Tibial artery (tissue), 4 donors: Measurements from ENCODE around the gene MARCHF4.

Source experiments
- DNase-seq, 2 donors: peaks; one replicate each; pipeline ENCODE4 v3.0.0-alpha.2; 2019
- H3K27ac ChIP-seq, 2 donors: fragments of 200-600 bp; sonication (generic) in 1 of 2; 1 replicate in 1 of 2; 2 replicates in 1 of 2; pipeline ENCODE4 v1.5.1; 2018 to 2019; ENCODE audit warnings: mild to moderate bottlenecking in 1 of 2
- H3K27me3 ChIP-seq, 2 donors: fragments of 200-600 bp; sonication (generic) in 1 of 2; one replicate each; pipeline versions ENCODE4 v1.5.1 to v1.6.0; 2016 to 2019
- H3K36me3 ChIP-seq, 3 donors: fragments of 200-600 bp; sonication (generic) in 2 of 3; one replicate each; pipeline ENCODE4 v1.5.1; 2016 to 2019; ENCODE audit warnings: mild to moderate bottlenecking in 2 of 3
- H3K4me1 ChIP-seq, 4 donors: fragments of 200-600 bp; sonication (generic) in 2 of 4; 1 replicate in 3 of 4; 2 replicates in 1 of 4; pipeline ENCODE4 v1.5.1; 2016 to 2019
- H3K4me3 ChIP-seq, 2 donors: fragments of 200-600 bp; sonication (generic) in 1 of 2; 1 replicate in 1 of 2; 2 replicates in 1 of 2; pipeline ENCODE4 v1.5.1; 2018 to 2019; ENCODE audit warnings: mild to moderate bottlenecking in 2 of 2
- H3K9me3 ChIP-seq, 3 donors: fragments of 200-600 bp; sonication (generic) in 1 of 3; one replicate each; pipeline ENCODE4 v1.5.1; 2016 to 2019
- intact Hi-C: fragments of 100-400 bp; cut with DNase I; formaldehyde crosslinking; loops from one replicate; pipeline ENCODE4 v1.15.0; 2023; ENCODE audit warnings: low total_unique reads
- TF ChIP-seq, protein P1 (sequence below), 2 experiments: fragments of 200-600 bp in 1 of 2; fragments of 450-650 bp in 1 of 2; IDR thresholded peaks; one replicate each; pipeline ENCODE4 v1.5.1; 2017 to 2019; ENCODE audit warnings: antibody characterized with exemption in 2 of 2, mild to moderate bottlenecking in 1 of 2, moderate library complexity in 1 of 2

The MARCHF4 gene

DNA sequence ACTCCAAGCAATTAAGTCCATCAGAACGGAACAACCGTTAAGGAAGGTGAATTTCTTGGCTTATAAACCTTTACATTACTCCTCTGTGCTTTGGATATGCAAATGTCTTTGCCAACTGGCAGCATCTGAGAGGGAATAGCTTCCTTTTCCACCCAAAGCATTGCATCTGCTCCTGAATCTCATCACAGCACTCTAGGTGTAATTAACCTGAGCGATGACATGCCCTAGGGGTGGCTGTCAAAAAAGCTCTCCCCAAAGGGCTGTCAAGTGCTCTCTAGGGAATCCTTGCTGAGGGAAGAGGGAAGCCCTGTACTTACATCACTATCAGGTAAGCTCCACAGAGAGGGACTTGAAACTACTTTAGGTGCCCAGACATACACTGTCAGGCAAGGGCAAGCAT is 34.5 kb upstream of the MARCHF4 start:
- TF ChIP-seq, protein P1, sequence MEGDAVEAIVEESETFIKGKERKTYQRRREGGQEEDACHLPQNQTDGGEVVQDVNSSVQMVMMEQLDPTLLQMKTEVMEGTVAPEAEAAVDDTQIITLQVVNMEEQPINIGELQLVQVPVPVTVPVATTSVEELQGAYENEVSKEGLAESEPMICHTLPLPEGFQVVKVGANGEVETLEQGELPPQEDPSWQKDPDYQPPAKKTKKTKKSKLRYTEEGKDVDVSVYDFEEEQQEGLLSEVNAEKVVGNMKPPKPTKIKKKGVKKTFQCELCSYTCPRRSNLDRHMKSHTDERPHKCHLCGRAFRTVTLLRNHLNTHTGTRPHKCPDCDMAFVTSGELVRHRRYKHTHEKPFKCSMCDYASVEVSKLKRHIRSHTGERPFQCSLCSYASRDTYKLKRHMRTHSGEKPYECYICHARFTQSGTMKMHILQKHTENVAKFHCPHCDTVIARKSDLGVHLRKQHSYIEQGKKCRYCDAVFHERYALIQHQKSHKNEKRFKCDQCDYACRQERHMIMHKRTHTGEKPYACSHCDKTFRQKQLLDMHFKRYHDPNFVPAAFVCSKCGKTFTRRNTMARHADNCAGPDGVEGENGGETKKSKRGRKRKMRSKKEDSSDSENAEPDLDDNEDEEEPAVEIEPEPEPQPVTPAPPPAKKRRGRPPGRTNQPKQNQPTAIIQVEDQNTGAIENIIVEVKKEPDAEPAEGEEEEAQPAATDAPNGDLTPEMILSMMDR (IDR thresholded peaks at IDR 0.05): no peak
- DNase-seq: no peak
- no peak overlapping the region for H3K27ac ChIP-seq
- H3K4me1 ChIP-seq: peaks cover 0 to under 1% (median 0%) of the 10 kb centered on the region in 4 donors
- no peaks in the 10 kb centered on the region for H3K9me3 ChIP-seq
- H3K27me3 ChIP-seq: peaks cover 0 to 10% of the 10 kb centered on the region in 2 donors
- intact Hi-C loops: no loop called here
- H3K4me3 ChIP-seq: no peak overlapping the region
- H3K36me3 ChIP-seq: no peaks in the 10 kb centered on the region

GRCh38 chr2:216405588-216405987 is 33.3 kb upstream of the MARCHF4 start:
- H3K27ac ChIP-seq: no peak overlapping the region
- H3K36me3 ChIP-seq: no peaks in the 10 kb centered on the region
- no peaks in the 10 kb centered on the region for H3K9me3 ChIP-seq
- H3K27me3 ChIP-seq: peaks cover 0 to 13% of the 10 kb centered on the region in 2 donors
- no peak overlapping the region for H3K4me3 ChIP-seq
- DNase-seq: no peak
- H3K4me1 ChIP-seq: no peaks in the 10 kb centered on the region
- intact Hi-C loops: no loop called here
- TF ChIP-seq, protein P1 (IDR thresholded peaks at IDR 0.05): no peak

DNA sequence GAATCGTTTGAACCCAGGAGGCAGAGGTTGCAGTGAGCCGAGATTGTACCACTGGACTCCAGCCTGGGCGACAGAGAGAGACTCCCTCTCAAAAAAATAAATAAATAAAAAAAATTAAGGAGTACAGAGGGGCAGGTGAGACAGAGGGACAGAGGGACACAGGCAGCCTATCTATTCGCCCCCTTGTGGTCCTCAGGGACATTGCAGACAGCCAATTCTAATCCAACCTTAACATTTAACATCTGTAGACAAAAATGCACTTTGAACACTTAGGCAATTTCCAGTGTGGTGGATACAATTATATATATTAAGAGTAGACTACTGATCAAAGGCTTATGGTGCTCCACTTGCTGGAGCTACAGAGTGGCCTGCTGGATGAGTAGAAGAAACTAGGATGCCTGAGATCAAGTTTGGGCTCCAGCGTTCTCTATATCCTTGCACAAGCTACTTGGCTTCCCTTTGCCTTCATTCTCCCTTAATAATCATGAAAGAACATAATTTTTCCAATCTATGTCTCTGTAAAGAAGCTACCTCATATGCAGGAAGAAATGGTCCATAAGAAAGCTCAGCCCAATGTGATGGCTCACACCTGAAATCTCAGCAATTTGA is 31.8 kb upstream of the MARCHF4 start:
- no peaks in the 10 kb centered on the region for H3K4me1 ChIP-seq
- no peak overlapping the region for H3K4me3 ChIP-seq
- H3K27me3 ChIP-seq: peaks cover 0 to 15% of the 10 kb centered on the region in 2 donors
- intact Hi-C loops: no loop called here
- H3K9me3 ChIP-seq: no peaks in the 10 kb centered on the region
- no peaks in the 10 kb centered on the region for H3K36me3 ChIP-seq
- TF ChIP-seq, protein P1 (IDR thresholded peaks at IDR 0.05): peak; percentile 58 to 77
- no peak overlapping the region for H3K27ac ChIP-seq
- peak in 1 of 2 donors; percentile 41 for DNase-seq

- TF ChIP-seq, protein P1 (IDR thresholded peaks at IDR 0.05): no peak
- H3K4me1 ChIP-seq: no peaks in the 10 kb centered on the region
- DNase-seq: no peak
- no peak overlapping the region for H3K4me3 ChIP-seq
- intact Hi-C loops: no loop called here
- H3K9me3 ChIP-seq: no peaks in the 10 kb centered on the region
- H3K27me3 ChIP-seq: peaks cover 0 to 11% of the 10 kb centered on the region in 2 donors
- no peak overlapping the region for H3K27ac ChIP-seq
- no peaks in the 10 kb centered on the region for H3K36me3 ChIP-seq
These were observed 30.5 kb upstream of the MARCHF4 start for GRCh38 chr2:216402751-216403150.

- H3K4me1 ChIP-seq: no peaks in the 10 kb centered on the region
- intact Hi-C loops: no loop called here
- TF ChIP-seq, protein P1 (IDR thresholded peaks at IDR 0.05): no peak
- H3K27me3 ChIP-seq: peaks cover 0 to 6% of the 10 kb centered on the region in 2 donors
- no peak overlapping the region for H3K27ac ChIP-seq
- no peaks in the 10 kb centered on the region for H3K36me3 ChIP-seq
- H3K9me3 ChIP-seq: no peaks in the 10 kb centered on the region
- H3K4me3 ChIP-seq: no peak overlapping the region
- no peak for DNase-seq
These were observed 27.3 kb upstream of the MARCHF4 start for GRCh38 chr2:216399621-216400020.

DNA sequence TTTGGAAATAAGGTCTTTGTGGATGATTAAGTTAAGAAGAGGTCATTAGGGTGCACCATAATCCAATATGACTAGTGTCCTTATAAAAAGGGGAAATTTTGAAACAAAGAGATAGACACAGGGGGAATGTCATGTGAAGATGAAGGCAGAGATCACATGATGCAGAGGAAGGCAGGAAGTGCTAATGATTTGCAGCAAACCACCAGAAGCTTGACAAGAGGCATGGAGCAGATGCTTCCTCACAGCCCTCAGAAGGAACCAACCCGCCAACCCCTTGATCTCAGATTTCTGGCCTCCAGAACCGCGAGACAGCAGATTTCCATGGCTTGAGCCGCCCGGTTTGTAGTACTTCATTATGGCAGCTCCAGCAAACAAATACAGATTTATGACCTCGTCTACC is 22.6 kb upstream of the MARCHF4 start:
- no peaks in the 10 kb centered on the region for H3K4me1 ChIP-seq
- TF ChIP-seq, protein P1 (IDR thresholded peaks at IDR 0.05): no peak
- intact Hi-C loops: no loop called here

More for the DNA sequence above, 22.6 kb upstream of the MARCHF4 start:
- Histone ChIP-seq H3K36me3 (no peaks in the 10 kb centered on the region), H3K27ac (no peak overlapping the region), H3K27me3 (peaks cover 0 to 1% of the 10 kb centered on the region in 2 donors), H3K9me3 (no peaks in the 10 kb centered on the region), H3K4me3 (no peak overlapping the region)
- DNase-seq: no peak
